ENCODE results near the gene MYH6. TPM values are rescaled to one million over a fixed set of nuclear protein-coding genes. Genes with fewer than 3 reads are reported as not detected.

Gene MYH6
- total and polyA plus RNA-seq, 2 donors (not counting 3 experiments of a cell fraction or from before 2014, with no cell fraction given), result not detected

DNA sequence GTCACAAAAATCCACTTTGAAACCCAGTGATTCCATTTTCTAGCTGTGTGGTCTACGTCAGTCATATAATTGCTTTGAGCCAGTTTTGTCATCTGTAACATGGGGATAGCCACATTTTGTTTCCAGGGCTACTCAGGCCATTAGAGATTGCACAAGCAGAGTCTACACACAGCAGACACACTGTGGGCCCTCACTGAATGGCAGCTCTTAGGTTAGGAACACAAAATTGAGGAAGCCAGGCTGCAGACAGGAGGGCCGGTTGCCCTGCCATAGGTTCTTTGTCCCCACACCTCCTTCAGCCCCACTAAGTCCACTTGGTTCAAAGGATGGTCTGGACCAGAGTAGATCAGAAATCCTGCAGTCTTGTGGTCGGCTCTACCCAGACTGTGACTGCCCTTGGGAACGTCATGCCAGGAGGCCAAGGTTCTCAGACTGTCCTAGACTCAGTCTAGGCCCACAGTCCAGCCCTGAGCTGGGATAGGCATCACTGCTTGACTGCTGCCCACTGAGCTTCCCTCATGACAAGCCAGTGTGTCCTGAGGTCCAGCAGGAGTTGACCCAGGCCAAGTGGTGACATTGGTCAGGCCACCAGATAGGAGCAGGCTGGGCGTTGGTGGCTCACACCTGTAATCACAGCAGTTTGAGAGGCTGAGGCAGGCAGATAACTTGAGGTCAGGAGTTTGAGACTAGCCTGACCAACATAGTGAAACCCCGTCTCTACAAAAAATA lies 31.2 kb upstream of the MYH6 start:
- Histone ChIP-seq H3K27me3 (ENCODE audit: control insufficient read depth in 2 of 2, insufficient read depth in 2 of 2, low read length in 2 of 2) (no peaks in the 10 kb centered on the region), H3K9me3 (replicated peaks; ENCODE audit: control insufficient read depth, insufficient read depth, low read length) (no peaks in the 10 kb centered on the region), H3K79me2 (ENCODE audit: control insufficient read depth, insufficient read depth, low read length) (no peaks in the 10 kb centered on the region), H3K36me3 (ENCODE audit: control insufficient read depth in 2 of 2, extremely low read depth in 1 of 2, insufficient read depth in 2 of 2, low read length in 2 of 2) (no peaks in the 10 kb centered on the region), H3K9ac (replicated peaks; ENCODE audit: extremely low read depth, insufficient read depth, low read length) (no peak overlapping the region), H3K4me1 (ENCODE audit: control insufficient read depth, extremely low read depth, insufficient read depth, low read length) (no peaks in the 10 kb centered on the region), H4K20me1 (replicated peaks; ENCODE audit: control insufficient read depth, extremely low read depth, insufficient read depth, low read length) (no peaks in the 10 kb centered on the region), H3K4me3 (replicated peaks in 1 of 3; ENCODE audit: insufficient read depth in 1 of 3, low read depth in 1 of 3, low read length in 3 of 3) (no peak overlapping the region), H3K27ac (ENCODE audit: insufficient read depth, low read depth, low read length) (no peak overlapping the region), H2AFZ (ENCODE audit: low read depth, low read length) (no peak overlapping the region), H3K4me2 (ENCODE audit: insufficient read depth, low read length) (no peak overlapping the region), H3K9me1 (replicated peaks; ENCODE audit: control insufficient read depth, extremely low read depth, insufficient read depth, low read length) (no peaks in the 10 kb centered on the region)
- FAIRE-seq, result no peak
- DNase-seq (ENCODE audit: low read depth, low spot score), result no peak
- no TSS peak for BruUV-seq (replicated peaks)
- ChIA-PET POLR2A (no interaction called here), CTCF (interaction anchor here (0.7 kb wide), 1 partner anchor 71 kb away, joined by 3 read pairs; no protein-coding TSS in a partner anchor)
- dilution Hi-C loops (cut with MboI; ENCODE audit: extremely low pct_ligation_motif_present, low sequenced_read_pairs), result no loop called here
- TF ChIP-seq GATA2 (IDR thresholded peaks at IDR 0.05; ENCODE audit: insufficient read depth, insufficient read length, low read depth, low read length) (no peak), CTCF (IDR thresholded peaks at IDR 0.05; ENCODE audit: extremely low read depth in 1 of 2, insufficient read depth in 1 of 2, low read depth in 1 of 2, low read length in 2 of 2) (no peak), EZH2 (IDR thresholded peaks at IDR 0.05; ENCODE audit: borderline replicate concordance, low read depth, low read length, severe bottlenecking) (no peak), POLR2AphosphoS5 (IDR thresholded peaks at IDR 0.05; ENCODE audit: insufficient read depth, low read depth, low read length) (no peak), FOS (IDR thresholded peaks at IDR 0.05; ENCODE audit: borderline replicate concordance, insufficient read depth, low read length) (no peak), POLR2A (IDR thresholded peaks at IDR 0.05; ENCODE audit: low read depth, low read length) (no peak), MYC (IDR thresholded peaks at IDR 0.05; ENCODE audit: low read depth, low read length) (no peak), JUN (IDR thresholded peaks at IDR 0.05; ENCODE audit: borderline replicate concordance, insufficient read depth, insufficient read length, low read depth) (no peak)
- TF ChIP-seq, protein P1, sequence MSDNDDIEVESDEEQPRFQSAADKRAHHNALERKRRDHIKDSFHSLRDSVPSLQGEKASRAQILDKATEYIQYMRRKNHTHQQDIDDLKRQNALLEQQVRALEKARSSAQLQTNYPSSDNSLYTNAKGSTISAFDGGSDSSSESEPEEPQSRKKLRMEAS (IDR thresholded peaks at IDR 0.05; ENCODE audit: insufficient read depth, insufficient read length), result no peak
- intact Hi-C loops (cut with micrococcal nuclease), result no loop called here

All from endothelial cell of umbilical vein (primary cell).